NCI-H510A (cell line): ENCODE measurements around the gene AFM.

ENCODE experiments used
- DNase-seq: peaks from one replicate; lab custom pipeline; 2025; lab: John Stamatoyannopoulos, UW

Gene AFM

DNA sequence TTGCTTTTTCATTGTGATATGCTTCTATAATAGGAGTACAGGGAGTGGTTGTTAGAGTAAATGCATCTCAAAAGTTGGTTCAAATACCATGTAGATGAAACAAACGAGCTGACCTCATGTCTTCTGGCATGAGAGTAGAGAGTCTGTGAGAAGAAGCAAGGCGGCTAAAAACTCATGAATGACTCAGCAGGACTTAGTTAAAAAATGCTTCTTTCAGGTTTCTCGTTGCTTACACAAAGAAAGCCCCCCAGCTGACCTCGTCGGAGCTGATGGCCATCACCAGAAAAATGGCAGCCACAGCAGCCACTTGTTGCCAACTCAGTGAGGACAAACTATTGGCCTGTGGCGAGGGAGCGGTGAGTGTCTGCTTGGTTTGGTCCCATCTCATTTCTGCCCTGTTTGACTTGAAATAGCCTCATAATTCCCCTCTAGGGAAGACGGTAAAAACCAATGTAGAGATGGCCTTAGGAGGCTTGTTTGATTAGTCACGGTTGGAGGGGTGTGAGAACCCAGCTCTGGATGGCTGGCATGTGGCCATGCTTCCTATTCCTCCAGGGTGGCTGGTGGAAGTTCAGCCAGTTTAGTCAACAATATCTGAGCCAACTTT, 31.0 kb upstream of the AFM start:
- DNase-seq: peak; percentile 85

DNA sequence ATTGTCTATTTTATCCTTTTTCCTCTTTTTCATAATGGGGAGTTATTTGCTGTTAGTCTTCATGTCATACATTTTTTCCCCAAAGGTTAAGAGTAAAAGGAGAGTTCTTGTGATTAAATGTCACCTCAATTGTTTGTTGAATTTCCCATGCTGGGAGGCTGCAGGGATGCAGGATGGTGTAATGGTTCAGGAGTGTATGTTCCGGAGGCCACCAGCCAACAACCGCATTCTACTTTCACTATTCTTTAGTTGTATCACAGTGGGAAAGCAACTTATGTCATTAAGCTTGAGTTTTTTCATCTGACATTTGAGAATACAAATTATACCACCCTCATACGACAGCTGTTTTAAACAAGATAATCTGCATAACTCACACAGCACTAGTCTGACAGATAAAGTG, 30.1 kb upstream of the AFM start:
- peak; percentile 21 for DNase-seq

DNA sequence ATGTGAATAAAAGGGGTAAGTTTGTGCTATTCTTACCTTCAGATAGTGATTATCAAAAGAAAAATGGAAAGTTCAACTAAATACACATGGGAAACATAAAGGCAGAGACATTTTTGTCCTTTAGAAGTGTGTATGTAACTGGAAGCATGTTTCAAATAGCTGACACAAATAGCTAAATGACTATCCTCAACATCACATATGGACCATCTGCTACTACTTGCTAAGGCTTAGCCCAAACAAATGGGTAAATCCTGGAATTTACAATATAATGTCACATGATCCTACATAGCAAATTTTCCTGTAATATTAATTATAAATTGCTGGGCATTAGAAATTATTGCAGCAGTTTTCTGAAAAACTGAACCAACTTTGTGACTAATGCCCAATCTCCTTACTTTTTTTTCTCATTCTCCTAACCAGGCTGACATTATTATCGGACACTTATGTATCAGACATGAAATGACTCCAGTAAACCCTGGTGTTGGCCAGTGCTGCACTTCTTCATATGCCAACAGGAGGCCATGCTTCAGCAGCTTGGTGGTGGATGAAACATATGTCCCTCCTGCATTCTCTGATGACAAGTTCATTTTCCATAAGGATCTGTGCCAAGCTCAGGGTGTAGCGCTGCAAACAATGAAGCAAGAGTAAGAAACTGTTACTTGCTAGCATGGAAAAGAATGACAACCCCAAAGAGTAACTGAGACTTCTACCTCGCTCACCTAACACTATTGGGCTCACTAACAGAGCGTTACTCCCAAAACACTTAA, 29.4 kb upstream of the AFM start:
- no peak for DNase-seq

DNA sequence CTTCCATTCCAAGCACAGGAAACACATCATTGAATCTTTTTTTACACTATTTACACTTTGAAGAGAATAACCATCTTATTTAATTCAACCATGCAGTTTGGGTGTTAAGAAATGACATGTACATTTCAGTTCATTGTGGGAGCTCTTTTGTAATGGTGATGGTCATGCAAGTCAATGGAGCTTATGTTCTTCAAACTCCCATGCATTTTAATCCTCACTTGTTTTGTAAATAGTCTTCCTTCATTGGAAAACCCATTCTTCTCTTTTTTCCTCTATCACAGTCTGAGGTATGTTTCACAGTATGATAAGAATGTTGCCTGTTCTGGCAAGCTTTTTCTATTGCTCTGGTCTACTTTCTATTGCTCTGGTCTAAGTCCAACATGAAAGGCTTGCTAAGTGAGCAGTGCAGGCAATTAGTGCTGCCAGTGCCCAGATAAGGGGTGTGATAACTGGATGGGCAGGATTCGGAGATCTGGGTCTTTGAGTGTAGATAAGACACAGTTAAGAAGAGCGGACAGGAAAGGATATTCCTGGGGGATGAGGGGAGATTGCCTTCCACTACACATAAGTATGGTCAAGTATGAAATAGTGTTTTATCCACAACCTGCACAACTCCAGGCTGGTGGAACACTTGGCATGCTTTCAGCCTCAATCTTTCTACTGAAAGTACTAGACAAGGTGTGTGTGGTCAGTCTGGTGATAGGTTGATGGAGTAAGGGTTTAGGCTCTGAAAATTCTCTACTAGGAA, 28.4 kb upstream of the AFM start:
- DNase-seq: no peak

DNA sequence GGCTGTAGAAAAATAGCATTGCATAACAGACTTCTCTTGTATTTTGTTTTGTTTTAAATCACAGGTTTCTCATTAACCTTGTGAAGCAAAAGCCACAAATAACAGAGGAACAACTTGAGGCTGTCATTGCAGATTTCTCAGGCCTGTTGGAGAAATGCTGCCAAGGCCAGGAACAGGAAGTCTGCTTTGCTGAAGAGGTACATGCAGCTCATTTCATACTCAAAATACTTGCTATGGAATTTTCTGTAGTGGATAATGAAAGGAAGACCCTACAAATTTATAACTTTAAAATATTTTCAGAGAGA, 27.9 kb upstream of the AFM start:
- DNase-seq: no peak

DNA sequence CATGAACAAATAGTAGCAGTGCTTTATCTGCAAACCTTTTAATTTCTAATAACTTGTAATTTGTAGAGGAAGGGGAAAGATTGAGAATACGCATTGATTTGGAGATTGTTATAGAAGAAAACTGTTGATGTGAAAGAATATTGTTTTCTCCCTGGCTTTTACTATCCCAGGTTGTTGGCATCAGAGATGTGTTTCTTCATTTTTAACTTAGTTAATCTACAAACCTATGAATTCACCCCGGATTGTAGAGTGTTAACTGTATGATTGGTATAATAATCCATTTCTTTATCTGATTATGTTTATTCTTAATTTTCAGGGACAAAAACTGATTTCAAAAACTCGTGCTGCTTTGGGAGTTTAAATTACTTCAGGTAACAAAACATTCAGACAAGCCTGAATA, 26.6 kb upstream of the AFM start:
- DNase-seq: no peak

DNA sequence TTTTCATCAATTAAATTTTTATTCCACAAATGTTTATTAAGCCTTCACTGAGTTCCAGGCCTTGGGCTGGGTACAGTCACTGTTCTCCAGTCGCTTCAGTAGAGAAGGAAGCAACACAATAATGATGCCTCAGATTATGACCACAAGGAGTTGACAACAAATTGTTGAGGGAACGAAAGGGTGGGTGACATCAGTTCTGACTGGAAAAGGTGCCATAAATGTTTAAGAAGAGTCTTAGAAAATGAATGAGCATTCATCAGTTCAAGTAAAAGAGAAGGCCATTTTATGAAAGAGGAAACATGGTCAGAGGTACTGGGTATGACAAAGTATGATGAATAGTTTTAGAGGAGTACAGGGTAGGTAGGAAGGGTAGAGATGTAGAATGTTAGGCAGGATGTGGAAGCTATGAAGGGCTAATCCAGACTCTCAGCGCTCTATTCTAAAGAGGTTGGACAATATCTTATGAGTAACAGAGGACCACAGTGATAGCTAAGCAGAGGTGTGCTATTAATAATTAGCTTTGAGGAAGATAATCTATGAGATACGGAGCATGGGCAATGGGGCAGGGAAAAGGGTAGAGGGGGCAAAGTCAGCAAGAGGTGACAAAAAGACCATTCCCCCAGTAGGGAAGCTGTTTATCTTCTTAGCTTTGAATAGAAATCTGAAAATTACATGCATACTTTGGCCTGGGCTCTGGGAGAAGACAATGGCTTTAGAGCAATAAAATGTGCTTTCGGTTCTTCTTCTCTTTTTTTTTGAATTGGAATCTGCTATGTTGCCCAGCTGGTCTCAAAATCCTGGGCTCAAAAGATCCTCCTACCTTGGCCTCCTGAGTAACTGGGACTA, 25.1 kb upstream of the AFM start:
- no peak for DNase-seq

DNA sequence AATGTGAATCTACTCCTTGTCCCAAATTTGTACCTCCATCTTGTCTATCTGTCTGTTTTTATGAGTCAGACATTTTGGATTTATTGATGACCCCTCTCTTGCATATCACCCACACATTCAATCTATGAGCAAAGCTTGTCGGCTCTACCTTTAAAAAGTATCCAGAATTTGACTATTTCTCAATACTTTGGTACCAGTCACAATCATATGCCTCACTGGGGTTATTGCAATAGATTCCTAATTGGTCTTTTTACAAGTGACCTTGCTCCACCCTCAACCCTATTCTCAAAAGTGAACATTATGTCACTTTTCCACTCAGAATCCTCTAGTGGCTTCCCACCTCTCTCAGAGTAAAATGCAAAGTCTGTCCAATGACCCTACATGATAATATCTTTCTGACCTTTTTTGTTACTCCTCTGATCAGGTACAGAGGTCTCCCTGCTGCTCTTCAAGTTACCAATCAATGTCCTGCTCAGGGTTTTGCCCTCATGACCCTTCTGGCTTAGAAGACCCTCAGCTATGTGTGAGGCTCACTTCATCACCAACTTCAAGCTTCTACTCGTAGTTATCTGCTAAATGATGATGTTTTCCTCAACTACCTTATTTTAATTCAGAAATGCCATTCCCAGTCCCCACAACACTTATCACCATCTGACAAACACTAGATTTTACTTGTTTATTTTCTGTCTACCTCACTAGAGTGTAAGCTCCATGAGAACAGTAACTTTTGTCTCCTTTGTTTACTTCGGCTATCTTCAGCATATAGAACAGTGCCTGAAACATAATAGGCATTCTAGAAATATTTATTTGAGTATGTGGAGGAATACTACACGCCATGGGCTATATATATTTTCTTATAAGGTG, 23.1 kb upstream of the AFM start:
- DNase-seq: no peak

DNA sequence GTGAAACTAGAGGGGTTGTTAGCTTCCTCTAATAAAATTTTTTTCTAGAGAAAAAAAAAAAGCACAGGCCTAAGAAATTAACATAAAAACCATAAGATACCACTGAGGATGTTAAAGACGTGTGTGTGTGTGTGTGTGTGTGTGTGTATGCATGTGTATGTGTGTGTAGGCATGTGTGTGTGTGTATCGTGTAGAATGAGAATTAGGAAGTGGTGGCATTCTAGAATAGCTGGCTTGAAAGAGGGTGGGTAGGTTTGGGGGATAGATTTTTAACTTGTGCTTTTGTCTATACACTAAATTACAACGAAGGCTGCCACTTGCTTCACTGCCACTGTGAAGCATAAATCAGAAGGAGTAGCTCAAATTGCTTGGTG, 22.5 kb upstream of the AFM start:
- no peak for DNase-seq

DNA sequence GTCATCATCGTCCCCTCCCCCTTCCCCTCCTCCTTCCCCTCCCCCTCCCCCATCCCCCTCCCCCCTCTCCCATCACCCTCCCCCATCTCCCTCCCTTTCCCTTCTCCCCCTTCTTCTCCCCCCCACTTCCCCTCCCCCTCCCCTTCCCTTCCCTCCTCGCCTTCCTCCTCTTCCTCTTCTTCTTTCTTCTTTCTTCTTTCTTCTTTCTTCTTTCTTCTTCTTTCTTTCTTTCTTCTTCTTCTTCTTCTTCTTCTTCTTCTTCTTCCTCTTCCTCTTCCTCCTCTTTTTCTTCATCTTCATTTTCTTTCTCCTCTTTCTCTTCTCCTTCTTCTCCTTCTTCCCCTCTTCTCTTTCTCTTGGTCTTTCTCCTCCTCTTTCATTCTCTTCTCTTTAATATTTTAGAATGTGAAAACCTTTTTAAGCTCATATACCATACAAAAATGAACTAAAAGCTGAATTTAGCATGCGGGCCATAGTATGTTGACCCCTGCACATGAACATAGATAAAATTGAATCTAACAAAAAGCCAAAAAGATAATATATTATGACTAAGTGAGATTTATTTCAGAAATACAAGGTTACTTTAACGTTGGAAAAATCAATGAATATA, 20.5 kb upstream of the AFM start:
- DNase-seq: no peak

DNA sequence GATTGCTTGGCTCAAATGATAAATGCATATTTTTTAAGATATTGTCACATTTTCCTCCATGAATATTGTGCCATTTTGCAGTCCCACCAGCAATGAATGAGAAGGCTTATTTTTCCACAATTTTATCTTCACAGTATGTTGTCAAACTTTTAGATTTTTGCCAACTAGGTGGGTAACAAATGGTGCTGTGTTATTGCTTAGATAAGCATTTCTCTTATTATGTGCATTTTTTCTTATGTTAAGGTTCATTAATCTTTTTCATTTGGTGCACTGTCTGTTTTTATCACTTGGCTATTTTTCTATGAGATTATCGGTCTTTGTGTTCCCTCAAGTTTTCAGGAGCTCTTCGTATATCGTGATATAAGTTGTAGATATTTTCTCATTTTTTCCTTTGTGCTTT, 13.4 kb upstream of the AFM start:
- no peak for DNase-seq

DNA sequence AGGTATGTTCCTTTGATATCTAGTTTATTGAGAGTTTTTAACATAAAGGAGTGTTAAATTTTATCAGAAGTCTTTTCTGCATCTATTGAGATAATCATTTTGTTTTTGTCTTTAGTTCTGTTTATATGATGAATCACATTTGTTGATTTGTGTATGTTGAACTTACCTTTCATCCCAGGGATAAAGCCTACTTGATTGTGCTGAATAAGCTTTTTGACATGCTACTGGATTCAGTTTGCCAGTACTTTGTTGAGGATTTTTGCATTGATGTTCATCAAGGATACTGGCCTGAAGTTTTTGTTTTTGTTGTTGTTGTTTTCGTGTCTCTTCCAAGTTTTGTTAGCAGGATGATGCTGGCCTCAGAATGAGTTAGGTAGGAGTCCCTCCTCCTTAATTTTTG, 10.8 kb upstream of the AFM start:
- no peak for DNase-seq

DNA sequence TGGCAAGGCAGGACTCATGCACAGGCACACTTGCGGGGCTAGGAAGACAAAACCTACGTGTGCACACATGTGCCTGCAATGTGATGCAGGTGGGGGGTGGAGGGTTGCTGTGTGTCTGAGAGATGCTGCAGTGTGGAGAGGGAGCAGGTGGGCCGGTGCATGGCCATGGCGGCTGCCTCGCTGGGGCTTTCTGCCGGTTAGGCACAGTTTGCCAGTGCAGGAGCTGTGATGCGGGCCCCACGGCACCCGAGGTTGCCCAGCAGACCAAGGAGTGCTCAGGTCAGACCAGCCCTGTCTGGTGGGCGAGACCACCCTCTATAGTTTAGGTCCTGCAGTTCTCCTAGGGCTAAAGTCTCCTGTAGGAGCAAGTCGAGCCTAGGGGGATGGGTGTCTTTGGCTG, 4.4 kb upstream of the AFM start:
- no peak for DNase-seq

DNA sequence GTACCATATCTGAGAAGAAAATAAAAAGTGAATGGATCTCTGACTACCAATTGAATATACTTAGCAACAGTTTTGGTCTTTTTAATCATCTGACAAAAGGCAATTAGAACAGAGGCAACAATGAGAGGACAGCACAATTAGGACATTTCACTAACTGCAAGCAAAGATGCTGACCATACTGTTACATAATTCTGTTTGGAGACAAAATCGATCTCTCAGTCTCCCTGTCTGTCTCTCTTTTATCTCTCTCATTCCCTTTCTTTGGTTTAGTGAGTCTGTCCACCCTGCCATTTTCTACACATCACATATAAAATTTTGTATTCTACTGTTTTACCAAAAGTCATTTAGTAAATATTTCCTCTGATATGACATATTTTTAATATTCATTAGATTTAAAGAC, 2.2 kb upstream of the AFM start:
- DNase-seq: no peak

DNA sequence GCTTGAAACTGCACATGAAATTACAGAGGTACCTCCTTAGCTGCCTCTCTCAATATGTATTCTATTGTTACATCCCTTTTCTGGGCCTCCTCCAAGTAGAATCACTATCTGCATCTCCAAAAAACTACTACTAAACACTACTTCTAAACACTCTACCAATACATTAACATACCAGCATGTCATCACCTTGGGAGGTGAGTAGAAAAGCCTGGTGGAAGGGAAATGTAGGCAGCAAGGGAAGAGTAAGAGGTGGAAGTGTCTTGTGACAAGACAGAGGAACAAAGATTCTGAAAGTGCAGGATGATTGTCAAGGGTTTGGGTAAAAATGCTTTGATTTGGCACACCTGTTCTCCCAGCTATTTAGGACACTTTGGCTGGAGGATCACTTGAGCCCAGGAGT, 3.5 kb downstream of the AFM start:
- DNase-seq: no peak

DNA sequence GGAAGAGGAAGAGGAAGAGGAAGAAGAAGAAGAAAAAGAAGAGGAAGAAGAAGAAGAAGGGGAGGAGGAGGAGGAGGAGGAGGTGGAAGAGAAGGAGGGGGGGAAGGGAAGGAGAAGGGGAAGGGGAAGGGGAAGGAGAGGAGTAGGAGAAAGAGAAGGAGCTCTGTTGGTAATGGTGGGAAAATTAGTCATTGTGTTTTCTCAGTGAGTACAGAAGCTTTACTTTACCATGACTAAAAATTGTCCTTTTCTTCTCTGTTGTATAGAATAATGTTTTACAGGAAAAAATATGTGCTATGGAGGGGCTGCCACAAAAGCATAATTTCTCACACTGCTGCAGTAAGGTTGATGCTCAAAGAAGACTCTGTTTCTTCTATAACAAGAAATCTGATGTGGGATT, 4.1 kb downstream of the AFM start:
- no peak for DNase-seq

DNA sequence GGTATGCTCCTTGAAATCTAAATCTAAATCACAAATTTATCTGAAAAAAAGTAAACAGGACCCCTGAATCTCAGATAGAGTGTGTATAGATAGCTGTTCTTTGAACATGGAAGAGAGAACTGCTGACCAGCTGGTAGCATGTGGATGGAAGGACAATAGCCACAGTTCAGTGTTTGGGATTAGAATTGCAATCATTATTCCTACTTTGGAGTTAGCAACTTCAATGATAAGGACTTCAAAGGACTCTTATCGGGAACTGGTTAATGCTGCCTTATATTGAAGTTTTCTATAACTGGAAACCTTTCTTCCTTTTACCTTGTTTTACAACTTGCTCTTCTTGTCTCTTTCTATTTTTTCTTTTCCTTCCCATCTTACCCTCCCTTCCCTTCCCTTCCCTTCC, 5.0 kb downstream of the AFM start:
- no peak for DNase-seq

DNA sequence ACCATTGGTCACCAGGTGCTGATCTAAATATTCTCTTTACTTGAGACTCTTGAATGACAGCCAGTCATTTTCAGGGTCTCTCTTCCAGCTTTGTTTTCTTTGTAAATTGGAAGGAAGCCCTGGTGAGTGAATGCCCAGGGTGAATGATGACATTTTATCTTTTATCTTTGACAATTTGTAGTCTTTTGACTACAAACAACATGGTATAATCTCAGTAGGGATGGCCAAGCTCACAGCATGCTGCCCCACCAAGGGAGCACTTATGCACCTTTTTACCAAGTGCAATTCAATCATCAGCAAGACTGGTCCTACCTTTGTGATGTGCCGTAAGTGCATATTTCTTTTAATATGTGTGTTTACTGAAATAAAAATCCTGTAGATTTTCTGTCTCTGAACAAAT, 5.7 kb downstream of the AFM start:
- no peak for DNase-seq

DNA sequence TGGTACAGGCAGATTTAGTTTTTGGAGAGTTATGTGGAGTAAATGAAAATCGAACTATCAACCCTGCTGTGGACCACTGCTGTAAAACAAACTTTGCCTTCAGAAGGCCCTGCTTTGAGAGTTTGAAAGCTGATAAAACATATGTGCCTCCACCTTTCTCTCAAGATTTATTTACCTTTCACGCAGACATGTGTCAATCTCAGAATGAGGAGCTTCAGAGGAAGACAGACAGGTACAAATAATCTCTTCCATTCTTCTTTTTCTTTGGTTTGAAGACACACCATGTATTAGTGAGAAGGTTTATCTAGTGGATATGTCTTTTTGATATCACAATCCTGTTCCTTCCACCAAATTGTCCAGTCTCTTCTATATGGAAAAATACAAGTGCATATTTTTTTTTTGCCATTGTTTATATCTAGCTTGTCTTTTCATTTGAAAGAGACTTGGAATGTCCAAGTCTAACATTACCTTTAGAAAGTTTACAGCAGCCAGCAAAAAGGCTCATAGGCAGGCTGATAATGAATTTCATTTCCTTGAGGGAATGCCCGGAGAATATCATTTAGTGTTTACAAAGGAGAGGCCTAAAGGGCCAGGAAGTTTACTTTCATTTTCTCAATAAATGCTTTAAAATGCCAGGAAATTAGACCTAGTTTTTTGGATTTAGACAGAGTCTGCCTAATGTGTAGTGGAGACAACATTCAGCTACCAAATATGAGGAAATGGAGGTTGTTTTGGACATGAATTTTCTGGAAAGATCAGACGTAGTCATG, 18.6 kb downstream of the AFM start:
- DNase-seq: no peak

DNA sequence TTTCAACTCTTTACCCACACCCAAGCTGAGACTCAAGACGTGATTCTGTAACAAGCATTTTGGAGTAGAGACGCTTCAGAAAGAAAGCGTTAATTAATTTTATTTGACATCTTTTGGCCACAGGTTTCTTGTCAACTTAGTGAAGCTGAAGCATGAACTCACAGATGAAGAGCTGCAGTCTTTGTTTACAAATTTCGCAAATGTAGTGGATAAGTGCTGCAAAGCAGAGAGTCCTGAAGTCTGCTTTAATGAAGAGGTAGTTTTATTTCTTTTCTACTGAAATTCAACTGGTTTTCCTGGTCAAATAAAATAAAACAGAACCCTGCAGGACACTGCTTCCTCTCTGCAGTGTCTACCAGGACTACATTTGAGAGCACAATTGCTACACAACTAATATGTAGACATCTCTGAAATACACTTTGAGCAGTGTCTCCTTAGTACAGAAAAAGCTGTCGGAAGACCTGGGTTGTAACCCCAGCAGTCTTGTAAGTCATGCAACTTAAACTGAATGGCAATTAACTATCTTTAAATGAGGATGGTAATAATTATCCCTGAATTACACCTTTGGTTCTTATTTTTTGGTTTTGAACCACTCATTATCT, 20.2 kb downstream of the AFM start:
- no peak for DNase-seq
